ENCODE data around the gene FBXW5.
A peak's percentile ranks its signal among the peaks of the same experiment; 100 is the strongest.

FBXW5 gene

DNA sequence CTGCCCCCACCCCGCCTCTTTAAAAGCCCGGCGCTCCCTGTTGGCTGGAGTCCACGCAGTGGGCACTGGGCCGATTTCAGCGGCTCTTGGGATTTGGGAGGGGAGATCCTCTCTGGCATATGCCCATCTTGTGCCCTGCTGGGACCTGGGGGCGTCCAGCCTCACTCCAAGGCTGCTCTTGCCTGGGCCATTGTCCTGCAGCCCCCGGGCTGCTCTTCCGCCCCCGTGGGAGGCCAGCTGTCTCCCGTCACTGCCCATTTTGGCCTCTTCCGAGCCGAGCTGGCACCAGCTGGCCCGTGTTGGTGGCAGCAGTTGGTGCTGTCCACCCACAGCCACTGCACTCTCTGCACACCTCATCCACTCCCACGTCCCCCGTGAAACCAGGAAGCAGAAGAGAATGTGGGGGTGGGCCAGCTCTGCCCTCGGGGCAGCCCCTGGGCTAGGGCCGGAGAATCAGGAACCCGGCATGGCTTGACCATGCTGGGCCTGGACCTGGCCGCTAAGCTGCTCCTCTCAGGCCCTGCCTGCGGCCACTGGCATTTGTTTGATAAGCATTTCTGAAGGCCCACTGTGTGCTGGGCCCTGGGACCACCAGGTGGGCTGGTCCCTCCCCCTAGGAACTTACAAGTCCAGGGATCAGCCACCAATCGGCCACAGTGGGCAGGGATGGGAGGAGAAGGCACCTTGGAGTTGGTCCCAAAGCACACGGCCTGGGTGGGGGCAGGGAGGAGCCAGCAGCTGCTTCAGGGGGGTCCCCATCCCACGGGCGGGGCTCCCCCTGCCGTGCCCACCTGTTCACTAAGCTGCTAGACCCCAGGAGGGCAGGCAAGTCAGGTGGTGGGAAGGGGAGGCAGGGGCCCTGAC is 2.7 kb upstream of the FBXW5 start:
- DNase-seq = no peak

DNA sequence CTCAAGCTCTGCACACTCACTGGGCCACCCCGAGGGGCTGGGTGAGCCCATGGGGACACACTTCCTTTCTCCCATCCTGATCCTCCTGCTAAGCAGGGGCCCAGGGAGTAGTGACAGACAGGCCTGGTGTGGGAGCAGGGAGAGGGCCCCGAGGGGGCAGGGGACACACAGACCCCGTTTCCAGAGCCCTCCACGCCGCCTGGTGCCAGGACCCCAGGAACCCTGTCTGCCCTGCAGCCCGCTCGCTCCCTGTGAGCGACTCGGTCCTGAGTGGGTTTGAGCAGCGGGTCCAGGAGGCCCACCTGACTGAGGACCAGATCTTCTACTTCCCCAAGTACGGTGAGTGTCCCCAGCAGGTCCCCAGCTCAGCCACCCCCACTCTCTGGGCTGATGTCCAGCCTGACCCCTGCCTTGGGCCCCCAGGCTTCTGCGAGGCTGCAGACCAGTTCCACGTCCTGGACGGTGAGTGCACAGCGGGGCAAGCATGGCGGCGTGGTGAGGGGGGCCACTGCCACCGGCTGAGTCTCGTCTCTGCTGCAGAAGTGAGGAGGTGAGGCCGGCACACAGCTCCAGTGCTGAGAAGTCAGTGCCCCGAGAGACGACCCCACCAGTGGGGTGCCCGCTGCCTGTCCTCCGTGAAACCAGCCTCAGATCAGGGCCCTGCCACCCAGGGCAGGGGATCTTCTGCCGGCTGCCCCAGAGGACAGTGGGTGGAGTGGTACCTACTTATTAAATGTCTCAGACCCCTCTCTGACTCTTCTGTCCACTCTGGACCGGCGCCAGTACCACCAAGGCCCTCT is 1.9 kb upstream of the FBXW5 start:
- DNase-seq = no peak

DNA sequence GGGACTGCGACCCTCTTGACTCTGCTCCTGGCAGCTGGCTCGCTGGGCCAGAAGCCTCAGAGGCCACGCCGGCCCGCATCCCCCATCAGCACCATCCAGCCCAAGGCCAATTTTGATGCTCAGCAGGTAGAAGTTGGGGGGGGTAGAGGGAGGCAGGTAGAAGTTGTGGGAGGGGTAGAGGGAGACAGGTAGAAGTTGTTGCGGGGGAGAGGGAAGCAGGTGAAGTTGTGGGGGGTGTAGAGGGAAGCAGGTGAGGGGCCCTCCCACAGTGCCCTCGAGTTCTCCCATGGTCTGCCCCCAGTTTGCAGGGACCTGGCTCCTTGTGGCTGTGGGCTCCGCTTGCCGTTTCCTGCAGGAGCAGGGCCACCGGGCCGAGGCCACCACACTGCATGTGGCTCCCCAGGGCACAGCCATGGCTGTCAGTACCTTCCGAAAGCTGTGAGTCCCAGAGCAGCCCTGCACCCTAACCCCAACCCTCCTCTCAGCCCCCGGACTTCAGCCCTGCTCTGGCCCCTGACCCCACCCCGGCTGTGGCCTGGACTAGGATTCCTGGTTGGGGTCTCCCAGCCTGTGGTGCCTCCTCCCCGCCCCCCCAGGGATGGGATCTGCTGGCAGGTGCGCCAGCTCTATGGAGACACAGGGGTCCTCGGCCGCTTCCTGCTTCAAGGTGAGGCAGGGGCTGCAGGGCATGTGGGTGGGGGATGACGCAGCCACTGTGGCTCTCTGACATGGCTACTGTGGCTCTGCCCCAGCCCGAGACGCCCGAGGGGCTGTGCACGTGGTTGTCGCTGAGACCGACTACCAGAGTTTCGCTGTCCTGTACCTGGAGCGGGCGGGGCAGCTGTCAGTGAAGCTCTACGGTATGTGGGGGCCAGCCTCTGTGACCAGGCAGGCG is 1.0 kb upstream of the FBXW5 start:
- no peak for DNase-seq

DNA sequence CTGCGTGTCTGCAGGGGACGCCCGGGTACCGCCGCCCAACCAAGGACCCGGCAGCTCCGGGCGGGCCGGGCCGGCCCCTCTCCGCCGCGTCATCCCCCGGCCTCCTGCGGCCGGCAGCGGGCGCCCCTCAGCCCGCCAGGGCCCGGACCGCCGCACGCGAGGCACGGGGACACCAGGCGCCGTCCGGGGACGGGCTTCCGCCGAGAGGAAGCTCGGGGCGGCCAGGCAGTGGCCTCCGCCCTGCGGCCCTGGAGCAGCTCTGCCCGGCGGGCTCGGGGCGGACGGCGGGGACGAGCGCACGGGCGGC is 373 bp downstream of the FBXW5 start:
- peak in 1 of 2 experiments; percentile 47 for DNase-seq

DNA sequence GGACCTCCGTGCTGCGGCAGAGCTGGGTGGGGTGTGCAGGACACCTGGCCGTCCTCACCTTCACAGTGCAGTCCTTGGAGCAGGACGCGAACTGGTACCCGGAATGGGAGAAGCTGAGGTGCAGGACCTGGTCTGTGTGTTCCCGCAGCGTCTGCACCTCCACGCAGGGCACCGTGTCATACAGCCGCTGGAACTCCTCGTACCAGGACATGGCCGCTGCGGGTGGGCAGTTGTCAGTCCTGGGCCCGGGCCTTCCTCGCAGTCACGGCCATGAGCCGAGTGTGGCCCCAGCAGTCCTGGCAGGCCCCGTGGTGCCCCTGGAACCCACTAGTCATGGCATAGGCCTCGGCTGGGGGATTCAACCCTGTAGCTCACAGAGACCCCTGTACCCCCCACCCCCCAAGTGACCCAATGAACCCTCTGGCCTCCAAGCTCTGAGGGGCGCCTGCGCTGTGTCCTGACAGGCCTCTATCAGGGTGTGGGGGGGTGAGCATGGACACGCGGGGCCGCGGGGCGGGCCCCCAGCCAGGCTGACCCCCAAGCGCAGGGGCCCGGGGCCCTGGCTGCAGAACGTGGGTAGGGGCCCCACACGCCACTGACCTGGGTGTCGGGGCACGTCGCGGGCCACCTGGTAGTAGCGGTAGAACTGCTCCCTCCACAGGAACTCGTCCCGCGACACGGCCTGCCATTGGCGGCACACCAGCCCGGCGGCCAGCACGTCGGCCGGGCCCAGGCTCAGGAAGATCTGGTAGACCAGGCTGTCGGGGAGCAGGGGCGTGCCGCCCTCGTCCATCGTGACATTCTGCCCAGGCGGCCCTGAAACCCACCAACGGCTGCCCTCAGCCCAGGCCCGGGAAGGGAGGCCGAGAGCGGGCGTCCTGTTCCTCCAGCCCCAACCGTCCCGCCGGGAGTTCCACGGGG is 987 bp downstream of the FBXW5 start:
- no peak for DNase-seq

DNA sequence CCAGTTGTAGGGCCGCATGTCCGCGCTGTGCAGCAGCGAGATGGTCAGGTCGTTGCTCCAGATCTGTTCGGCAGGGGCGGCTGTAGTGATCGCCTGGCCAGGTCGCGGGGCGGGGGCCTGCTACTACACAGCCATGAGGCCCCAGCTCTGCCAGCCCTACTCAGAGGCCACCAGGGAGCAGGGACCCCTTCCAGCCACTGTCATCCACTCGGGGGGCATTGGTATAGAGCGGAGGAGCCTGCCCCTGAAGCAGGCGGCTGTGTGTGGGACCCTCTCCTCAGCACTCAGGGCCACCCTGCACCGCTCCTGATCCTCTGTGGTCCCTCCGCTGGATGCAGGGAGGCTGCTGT is 1.7 kb downstream of the FBXW5 start:
- DNase-seq = no peak

DNA sequence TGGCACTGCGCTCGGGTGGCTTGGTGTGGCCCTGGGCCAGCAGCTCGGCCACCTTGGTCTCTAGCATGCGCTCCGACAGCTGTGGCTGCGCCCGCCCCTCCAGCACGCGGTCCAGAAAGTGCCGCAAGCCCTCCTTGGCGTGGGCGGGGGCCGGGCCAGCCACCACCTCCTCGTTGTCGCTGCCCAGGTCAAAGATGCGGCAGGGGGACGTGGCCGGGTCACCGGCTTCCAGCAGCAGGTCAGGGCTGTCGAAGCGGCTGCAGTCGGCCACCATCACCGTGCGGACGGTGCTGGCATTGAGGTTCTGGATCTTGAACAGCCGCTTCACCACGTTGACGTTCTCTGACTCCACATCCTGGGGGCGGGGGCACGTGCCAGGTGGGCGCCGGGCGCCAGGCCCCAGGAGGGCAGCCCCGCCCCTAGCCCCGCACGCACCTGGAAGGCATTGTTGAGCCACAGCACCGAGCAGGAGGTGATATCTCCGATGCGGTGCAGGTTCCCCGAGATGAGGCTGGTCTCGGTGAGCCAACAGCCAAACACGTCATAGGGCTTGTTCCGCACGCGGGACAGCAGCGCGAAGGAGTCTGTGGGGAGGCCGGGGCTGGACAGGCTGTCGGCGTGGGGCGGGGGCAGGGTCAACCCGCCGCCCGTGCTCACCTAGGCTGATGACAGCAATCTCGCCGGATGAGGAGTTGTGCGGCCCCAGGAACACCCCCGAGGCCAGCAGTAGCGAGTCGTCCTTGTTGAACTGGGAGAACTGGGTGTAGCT is 2.2 kb downstream of the FBXW5 start:
- DNase-seq = no peak

DNA sequence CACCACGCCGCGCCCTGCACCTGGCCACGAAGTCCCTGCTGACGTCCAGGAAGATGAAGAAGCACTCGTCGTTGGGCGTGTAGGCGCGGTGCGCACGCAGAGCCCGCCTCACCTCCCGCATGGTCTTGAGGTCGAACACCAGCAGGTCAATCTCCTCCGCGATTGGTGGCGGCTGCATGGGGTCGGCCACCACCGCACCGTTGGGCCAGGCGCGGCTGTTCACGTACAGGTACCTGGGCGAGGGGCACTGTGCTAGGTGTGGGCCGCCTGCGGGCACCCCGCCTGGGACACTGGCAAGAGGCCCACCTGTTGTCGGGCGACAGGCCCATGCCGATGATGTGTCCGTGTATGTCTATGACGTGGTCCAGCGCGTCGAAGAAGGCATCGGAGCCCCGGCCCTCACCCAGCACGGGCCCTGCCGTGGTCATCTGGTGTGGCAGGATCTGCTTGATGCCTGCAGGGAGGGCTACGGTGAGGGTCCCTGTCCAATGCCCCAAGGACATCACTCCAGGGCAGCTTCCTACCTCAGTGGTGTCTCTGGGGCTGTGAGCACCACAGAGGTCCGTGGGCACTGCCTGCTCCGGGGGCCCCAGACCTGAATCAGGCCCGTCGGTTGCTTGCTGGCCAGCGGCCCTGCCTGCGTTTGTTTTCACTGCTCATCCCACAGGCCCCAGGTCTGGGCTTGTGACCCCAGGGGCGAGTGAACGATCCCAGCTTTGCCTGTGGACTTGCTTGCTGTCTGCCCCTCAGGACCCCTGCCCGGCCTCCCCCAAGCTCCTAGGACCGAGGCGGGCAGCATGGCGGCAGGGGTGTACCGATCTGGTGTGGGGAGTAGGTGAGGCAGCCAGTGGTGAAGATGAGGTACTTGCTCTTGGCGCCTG is 3.1 kb downstream of the FBXW5 start:
- DNase-seq = no peak

DNA sequence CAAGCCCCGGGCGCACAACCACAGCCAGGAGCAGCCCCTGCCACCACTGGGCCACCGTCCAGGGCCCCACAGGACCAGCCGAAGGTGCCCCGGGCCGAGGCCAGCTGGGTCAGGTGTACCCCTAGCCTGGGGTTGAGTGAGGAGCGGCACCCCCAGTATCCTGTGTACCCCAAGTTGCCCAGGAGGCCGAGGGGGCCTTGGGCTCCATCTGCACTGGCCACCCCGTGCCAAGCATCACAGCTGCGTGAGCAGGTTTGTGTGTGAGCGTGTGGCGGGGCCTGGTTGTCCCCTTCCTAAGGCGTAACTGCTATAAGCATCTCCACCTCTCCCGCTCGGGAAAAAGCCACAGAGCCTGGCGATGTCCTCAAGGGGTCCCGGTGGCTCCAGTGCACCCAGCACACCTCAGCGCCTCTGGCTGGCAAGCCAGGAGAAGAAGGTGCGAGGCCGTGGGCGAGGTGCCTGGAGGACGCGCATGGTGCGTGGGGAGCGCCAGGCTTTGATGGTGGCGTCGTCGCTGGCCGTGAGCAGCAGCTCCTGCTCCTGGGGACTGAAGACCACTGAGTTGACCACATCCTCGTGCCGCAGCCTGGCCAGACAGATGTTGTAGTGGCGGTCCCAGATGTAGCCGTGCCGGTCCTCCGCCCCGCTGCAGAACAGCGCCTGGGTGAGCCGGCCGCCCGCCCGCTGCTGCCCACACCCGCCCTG is 3.9 kb downstream of the FBXW5 start:
- DNase-seq = no peak

DNA sequence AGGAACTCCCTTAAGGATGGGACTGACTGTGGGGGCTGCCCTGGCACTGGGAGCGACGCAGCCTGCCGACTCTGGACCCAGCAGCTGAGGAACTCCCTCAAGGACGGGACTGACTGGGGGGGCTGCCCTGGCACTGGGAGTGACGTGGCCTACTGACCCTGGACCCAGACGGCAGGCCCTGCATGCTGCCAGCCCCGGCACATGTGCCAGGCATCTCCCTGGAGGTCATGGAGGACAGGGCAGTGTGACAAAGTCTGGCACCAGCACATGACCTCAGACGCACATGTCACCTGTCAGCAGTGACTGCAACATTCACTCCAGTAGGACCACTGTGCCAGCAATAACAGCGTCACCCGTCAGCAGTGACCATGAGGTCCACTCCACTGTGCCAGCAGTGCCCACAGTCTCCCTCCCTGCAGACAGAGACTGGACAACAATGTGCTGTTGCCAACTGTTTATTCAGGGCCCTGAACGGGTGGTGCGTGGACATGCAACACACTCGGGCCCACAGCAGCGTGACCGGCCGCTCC is 4.5 kb downstream of the FBXW5 start:
- DNase-seq = no peak

DNA sequence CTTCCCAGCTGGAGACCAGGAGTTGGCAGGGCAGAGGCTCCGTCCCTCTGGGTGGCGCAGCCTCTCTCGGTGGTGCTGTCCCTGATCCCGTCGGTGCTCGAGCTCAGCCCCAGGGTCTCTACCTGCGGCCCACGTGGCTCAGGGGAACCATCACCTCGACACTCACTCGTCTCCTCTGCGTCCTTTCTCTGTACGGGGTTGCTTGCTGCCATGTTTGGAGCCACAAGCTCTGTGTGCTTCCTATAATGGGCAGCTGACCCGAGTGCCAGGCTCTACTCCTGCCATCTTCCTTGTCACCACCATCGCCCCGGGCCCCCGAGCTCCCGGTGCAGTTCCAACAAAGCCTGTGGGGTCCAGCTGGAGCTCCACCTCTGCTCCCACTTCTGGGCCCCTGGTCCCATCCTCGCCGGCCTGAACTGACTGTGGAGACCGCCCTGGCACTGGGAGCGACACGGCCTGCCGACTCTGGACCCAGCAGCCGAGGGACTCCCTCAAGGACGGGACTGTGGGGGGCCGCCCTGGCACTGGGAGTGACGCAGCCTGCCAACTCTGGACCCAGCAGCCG is 5.0 kb downstream of the FBXW5 start:
- DNase-seq = no peak

DNA sequence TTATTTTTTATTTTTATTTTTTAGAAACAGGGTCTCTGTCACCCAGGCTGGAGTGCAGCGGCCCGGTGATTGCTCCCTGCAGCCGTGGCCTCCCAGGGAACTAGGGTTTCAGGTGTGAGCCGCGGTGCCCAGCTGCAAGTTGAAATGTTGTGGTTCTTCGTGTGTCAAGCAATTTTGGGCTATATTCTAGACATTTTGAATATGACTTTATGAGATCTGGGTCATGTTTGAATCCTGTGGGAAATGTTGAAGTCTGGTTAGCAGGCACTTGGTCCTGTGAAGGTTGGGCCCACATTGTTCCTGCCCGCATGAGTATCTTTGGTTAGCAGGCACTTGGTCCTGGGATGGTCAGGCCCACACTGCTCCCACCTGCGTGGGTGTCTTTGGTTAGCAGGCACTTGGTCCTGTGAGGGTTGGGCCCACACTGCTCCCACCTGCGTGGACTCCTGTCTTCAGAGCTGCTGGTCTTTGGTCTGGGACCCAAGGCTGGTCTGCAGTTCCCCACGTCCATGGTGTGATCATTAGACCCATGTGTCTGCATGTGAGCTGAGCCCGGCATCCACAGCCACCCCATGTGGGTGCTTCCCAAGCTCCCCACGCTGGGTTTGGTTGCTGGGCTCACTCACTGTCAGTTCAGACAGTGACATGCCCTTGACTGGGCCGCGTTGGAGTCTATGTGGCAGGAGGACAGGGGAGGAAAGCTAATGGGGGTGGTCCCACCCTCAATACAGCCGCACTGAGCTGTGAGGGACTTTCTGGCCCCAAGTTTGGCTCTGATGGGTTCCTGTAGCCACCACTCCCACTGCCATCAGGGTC is 7.1 kb downstream of the FBXW5 start:
- no peak for DNase-seq

DNA sequence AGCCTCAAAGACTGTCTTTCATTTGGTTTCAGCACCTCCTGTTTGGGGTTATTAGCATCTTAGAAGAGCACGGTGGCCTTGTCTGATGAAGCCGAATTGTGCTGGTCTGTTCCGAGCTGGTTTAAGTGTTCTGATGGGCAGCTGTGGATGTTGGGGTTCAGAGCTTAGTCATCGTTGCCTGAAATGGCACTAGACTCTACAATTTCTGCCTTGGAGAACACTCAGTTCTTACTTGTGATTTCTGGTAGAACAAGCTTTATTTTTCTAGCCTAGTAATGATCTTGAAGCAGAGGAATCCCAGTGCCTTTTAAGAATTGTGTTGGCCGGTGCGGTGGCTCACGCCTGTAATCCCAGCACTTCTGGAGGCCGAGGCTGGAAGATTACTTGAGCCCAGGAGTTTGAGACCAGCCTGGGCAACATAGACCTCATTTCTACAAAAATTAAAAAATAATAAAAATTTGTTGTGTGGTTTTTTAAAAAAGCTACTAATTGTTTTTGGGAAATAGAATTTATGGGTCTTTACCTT is 7.8 kb downstream of the FBXW5 start:
- no peak for DNase-seq

DNA sequence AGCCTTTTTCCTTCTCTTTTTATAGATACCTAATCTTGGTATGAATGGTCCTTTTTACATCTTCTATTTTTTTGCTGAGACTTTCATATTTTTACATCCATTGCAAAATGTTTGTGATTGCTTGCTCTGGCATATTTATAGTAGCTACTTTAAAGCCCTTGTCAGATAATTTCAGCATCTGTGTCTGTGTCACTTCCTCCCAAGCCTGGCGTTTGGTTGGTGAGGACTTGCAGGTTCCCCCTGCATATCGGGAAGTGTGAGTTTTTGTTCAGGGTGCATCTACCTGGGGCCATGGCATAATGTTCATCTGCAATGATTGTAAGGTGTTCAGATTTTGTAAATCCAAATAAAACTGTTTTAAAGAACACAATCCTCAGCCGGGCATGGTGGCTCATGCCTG is 8.9 kb downstream of the FBXW5 start:
- no peak for DNase-seq

DNA sequence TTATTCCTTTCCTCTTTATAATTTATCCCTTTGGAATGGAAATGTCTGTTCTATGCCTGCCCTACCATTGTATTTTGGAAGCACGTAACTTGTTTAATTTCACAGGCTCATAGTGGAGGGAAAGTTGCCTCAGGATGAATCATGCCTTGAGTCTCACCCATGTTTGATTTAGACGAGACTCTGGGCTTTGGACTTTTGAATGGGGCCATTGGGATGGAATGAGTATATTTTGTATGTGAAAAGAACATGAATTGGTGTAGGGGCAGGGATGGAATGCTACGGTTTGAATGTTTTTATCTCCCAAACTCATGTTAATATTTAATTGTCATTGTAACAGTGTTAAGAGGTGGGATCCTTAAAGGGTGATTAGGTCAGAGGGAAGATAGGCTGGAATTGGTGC is 10.3 kb downstream of the FBXW5 start:
- no peak for DNase-seq

DNA sequence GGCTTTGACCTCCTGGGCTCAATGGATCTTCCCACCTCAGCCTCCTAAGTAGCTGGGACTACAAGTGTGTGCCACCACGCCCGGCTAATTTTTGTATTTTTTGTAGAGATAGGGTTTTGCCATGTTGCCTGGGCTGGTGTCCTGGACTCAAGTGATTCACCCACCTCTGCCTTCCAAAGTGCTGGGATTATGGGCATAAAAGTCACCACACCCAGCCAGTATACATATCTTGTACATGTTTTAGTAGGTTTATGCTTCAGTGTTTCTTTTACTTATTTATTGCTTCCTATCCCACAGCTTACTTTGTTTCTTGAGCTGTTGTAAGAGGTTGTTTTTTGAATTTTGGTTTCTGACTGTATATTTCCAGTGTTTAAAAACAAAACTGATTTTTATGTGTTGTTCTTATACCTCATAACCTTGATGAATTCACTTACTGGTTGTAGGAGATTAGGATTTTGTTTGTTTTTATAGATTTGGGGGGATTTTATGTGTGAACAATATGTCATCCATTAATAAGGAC is 12.9 kb downstream of the FBXW5 start:
- DNase-seq = no peak

DNA sequence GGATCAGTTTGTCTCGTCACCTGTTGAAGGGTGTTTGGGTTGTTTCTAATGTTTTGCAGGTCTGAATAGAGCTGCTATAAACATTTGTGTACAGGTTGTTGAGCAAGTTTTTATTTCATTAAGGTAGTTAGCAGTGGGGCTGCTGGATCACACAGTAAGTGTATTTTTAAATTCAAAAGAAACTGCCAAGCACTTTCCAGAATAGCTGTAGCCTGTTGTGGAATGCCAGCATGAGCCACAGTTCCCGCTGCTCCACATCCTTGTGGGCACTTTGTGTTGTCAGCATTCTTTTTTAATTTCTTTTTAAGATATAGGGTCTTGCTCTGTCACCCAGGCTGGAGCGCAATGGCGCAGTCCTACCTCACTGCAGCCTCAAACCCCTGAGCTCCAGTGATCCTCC is 14.5 kb downstream of the FBXW5 start:
- no peak for DNase-seq

DNA sequence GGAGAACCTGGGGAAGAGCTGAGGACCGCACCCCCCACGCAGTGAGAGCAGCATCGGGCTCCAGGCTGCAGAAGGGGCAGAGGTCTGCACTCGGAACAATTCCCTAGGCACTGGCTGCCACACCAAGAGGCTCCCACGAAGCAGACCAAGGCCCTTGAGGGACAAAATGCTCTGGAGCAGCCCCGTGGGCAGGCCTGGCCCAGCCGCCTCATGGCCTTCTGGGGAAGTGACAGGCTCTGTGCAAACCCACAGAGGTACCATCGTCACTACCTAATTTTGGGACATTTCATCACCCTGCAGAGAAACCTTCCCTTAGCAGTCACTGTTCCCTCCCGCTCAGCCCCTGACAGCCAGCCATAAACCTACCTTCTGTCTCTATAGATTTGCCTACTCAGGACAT is 15.9 kb downstream of the FBXW5 start:
- DNase-seq = no peak

Measured in NCI-H1930 (cell line).